GM12878 (cell line): ENCODE results near the gene GDAP1L1. TPM values are rescaled to one million over a fixed set of nuclear protein-coding genes. Genes with fewer than 3 reads are reported as not detected.
A peak's percentile ranks its signal among the peaks of the same experiment; 100 is the strongest.

Source experiments
- ATF7 ChIP-seq: fragments of 450-650 bp; IDR thresholded peaks from 2 replicates; pipeline ENCODE4 v1.6.1; 2016; ENCODE audit warnings: low read depth, mild to moderate bottlenecking
- BCL11A ChIP-seq: IDR thresholded peaks from 2 replicates; pipeline ENCODE4 v1.6.1; 2011; ENCODE audit warnings: low read depth, low read length
- CHD2 ChIP-seq: IDR thresholded peaks from 2 replicates; pipeline ENCODE4 v1.6.1; 2011; ENCODE audit warnings: low read depth, low read length, improper control_type of control experiment, borderline replicate concordance
- CHD4 ChIP-seq: fragments of 200-600 bp; sonication (generic); IDR thresholded peaks from 2 replicates; pipeline ENCODE4 v1.6.1; 2016; ENCODE audit warnings: mild to moderate bottlenecking
- CREM ChIP-seq: IDR thresholded peaks from 2 replicates; pipeline ENCODE4 v1.6.1; 2014; ENCODE audit warnings: antibody characterized with exemption, low read depth
- E2F4 ChIP-seq: IDR thresholded peaks from 2 replicates; pipeline ENCODE4 v1.6.1; 2012; ENCODE audit warnings: low read depth, low read length, improper control_type of control experiment
- EP300 ChIP-seq, 2 experiments: fragments of 150-350 bp in 1 of 2; IDR thresholded peaks; 2 replicates each; pipeline ENCODE4 v1.6.1; 2011 to 2012; ENCODE audit warnings: low read depth in 2 of 2, low read length in 2 of 2, borderline replicate concordance in 1 of 2, improper control_type of control experiment in 1 of 2, inconsistent platforms in 1 of 2; ENCODE audit not compliant: control insufficient read depth in 1 of 2
- HDGF ChIP-seq: fragments of 450-650 bp; IDR thresholded peaks from 2 replicates; pipeline ENCODE4 v1.6.1; 2016; ENCODE audit warnings: antibody characterized with exemption
- IKZF2 ChIP-seq, 2 experiments: fragments of 450-650 bp; IDR thresholded peaks; 2 replicates each; pipeline ENCODE4 v1.6.1; 2017; ENCODE audit warnings: mild to moderate bottlenecking in 2 of 2, moderate library complexity in 2 of 2
- MLLT1 ChIP-seq: fragments of 450-650 bp; IDR thresholded peaks from 2 replicates; pipeline ENCODE4 v1.6.1; 2016; ENCODE audit warnings: mild to moderate bottlenecking
- MXI1 ChIP-seq: fragments of 150-350 bp; IDR thresholded peaks from 2 replicates; pipeline ENCODE4 v1.6.1; 2011; ENCODE audit warnings: low read depth, mild to moderate bottlenecking, inconsistent platforms, low read length, improper control_type of control experiment
- NKRF ChIP-seq: fragments of 450-650 bp; conservative IDR thresholded peaks from 2 replicates; pipeline ENCODE4 v1.6.1; 2017; ENCODE audit warnings: mild to moderate bottlenecking, moderate library complexity
- NR2C1 ChIP-seq: fragments of 450-650 bp; IDR thresholded peaks from 2 replicates; pipeline ENCODE4 v1.6.1; 2017; ENCODE audit warnings: antibody characterized with exemption, mild to moderate bottlenecking, moderate library complexity
- PAX8 ChIP-seq: fragments of 450-650 bp; IDR thresholded peaks from 2 replicates; pipeline ENCODE4 v1.6.1; 2017; ENCODE audit warnings: mild to moderate bottlenecking, moderate library complexity
- POLR2AphosphoS5 ChIP-seq: IDR thresholded peaks from 2 replicates; pipeline ENCODE4 v1.6.1; 2011; ENCODE audit warnings: mild to moderate bottlenecking, low read length, inconsistent platforms
- SIN3A ChIP-seq: IDR thresholded peaks from 2 replicates; pipeline ENCODE4 v1.6.1; 2012; ENCODE audit warnings: low read depth, low read length, improper control_type of control experiment
- SIX5 ChIP-seq: IDR thresholded peaks from 2 replicates; pipeline ENCODE4 v1.6.1; 2011; ENCODE audit warnings: mild to moderate bottlenecking, low read depth, low read length, moderate library complexity; ENCODE audit not compliant: severe bottlenecking
- SUZ12 ChIP-seq: fragments of 200-600 bp; sonication (generic); IDR thresholded peaks from one replicate; pipeline ENCODE4 v1.6.1; 2018; ENCODE audit warnings: antibody characterized with exemption, mild to moderate bottlenecking; ENCODE audit not compliant: unreplicated experiment
- WRNIP1 ChIP-seq: IDR thresholded peaks from 2 replicates; pipeline ENCODE4 v1.6.1; 2011; ENCODE audit warnings: low read depth, low read length, improper control_type of control experiment, borderline replicate concordance
- YY1 ChIP-seq: IDR thresholded peaks from 2 replicates; pipeline ENCODE4 v1.6.1; 2011; ENCODE audit warnings: low read depth, mild to moderate bottlenecking, low read length
- ZBTB40 ChIP-seq: fragments of 450-650 bp; IDR thresholded peaks from 2 replicates; pipeline ENCODE4 v1.6.1; 2016; ENCODE audit warnings: mild to moderate bottlenecking, moderate library complexity, borderline replicate concordance
- ZSCAN29 ChIP-seq: fragments of 450-650 bp; IDR thresholded peaks from 2 replicates; pipeline ENCODE4 v1.6.1; 2017; ENCODE audit warnings: mild to moderate bottlenecking, moderate library complexity
- polyA plus RNA-seq, 11 experiments: library from polyadenylated mRNA; depleted of rRNA in 4 of 11; unstranded in 6 of 11; stranded (reverse) in 5 of 11; fragments of >200 nt; fragmentation: Nextera tagmentation in 4 of 11; fragmentation: Illumina TruSeq in 1 of 11; extraction: Ambion mirVana in 4 of 11; extraction: Trizol in 1 of 11; gene quantifications; 1 replicate in 1 of 11; 2 replicates in 10 of 11; pipeline versions ENCODE4 v1.2.1 to v1.2.3, GENCODE V29; 2011 to 2016; ENCODE audit warnings: inconsistent platforms in 2 of 11, missing spikeins in 2 of 11, low read depth in 1 of 11
- total RNA-seq, 4 experiments: library from RNA; depleted of rRNA in 3 of 4; stranded (reverse); fragments of >200 nt in 3 of 4; fragmentation: Illumina TruSeq in 1 of 4; extraction: Trizol in 1 of 4; gene quantifications; 2 replicates each; pipeline versions ENCODE4 v1.2.1 to v1.2.3, GENCODE V29; 2013 to 2021

The GDAP1L1 gene
- total and polyA plus RNA-seq, 10 of the 15 experiments (the other 5 are each of a cell fraction or from before 2014, with no cell fraction given): 0.08 to 0.38 TPM; not detected in 8

- TF ChIP-seq ZBTB40 (peak; percentile 72; the same call in 1 of the 2 replicates), IKZF2 (IDR thresholded peaks at IDR 0.05) (peak in 1 of 2 experiments; percentile 29; a peak in 3 of 4 replicates), CHD2 (peak; percentile 72; the same call in 1 of the 2 replicates), SIX5 (no peak), WRNIP1 (no peak), EP300 (IDR thresholded peaks at IDR 0.05; ENCODE audit: borderline replicate concordance in 1 of 2, control insufficient read depth in 1 of 2, low read depth in 2 of 2, low read length in 2 of 2) (0 out of 4 replicates have a peak, but pooled peaks have one; percentile 27 to 44), ZSCAN29 (no peak), MXI1 (peak; percentile 81), BCL11A (0 out of 2 replicates have a peak, but pooled peaks have one; percentile 5), HDGF (peak; percentile 62; the same call in 1 of the 2 replicates), SUZ12 (no peak), NR2C1 (peak; percentile 95), SIN3A (peak; percentile 66), CHD4 (no peak), NKRF (peak; percentile 67), E2F4 (no peak), POLR2AphosphoS5 (peak; percentile 86), MLLT1 (0 out of 2 replicates have a peak, but pooled peaks have one; percentile 3), PAX8 (no peak), ATF7 (peak; percentile 90), CREM (peak; percentile 95), YY1 (0 out of 2 replicates have a peak, but pooled peaks have one; percentile 16)
Observed at GRCh38 chr20:44210406-44211176, 36.5 kb upstream of the GDAP1L1 start, which contains the start of gene OSER1 (continued).
